ENCODE measurements around the gene FAM222B. TPM values are rescaled to one million over a fixed set of nuclear protein-coding genes. Genes with fewer than 3 reads are reported as not detected.

FAM222B gene
- total and polyA plus RNA-seq, 9 of the 15 experiments (the other 6 are each of a cell fraction or from before 2014, with no cell fraction given): 4.0 to 34.6 (median 7.5) TPM

DNA sequence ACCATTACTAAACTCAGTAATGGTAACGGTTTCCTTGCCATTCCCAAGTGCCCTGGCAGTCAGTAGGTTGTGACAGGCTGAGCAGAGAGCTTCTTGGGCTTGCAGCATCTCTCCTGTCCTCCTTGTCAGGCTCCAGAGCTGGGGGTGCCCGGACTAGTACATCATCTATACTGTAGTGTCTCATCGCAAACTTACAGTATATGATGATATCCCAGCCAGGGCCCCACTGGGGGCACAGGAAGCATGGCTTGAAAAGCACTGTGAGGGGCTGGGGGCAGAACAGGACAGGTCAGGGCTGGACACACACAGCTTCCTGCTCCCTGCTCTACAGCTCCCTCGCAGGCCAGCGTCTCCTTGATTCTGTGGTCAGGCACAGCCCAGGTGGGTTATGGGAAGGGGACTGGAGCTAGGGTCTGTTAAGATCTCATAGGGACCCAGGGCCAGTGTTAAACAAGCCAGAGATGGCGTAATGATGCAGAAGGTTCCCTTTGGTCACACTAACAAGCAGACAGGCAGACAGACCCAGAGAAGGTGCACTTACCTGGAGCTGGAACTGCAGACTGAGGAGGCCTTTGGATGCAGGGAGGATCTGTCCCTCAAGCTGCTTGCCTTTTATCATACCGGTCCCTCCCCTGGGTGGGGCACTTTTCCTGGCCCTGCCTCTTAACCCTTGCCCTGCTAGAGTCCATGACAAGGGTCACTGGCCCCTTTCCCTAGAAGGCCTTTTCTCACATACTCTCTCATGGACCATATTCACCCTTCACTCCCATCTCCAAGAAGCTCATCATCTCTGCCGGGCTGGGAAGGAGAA, 19.0 kb upstream of the FAM222B start (continued):
- TF ChIP-seq, protein P1, sequence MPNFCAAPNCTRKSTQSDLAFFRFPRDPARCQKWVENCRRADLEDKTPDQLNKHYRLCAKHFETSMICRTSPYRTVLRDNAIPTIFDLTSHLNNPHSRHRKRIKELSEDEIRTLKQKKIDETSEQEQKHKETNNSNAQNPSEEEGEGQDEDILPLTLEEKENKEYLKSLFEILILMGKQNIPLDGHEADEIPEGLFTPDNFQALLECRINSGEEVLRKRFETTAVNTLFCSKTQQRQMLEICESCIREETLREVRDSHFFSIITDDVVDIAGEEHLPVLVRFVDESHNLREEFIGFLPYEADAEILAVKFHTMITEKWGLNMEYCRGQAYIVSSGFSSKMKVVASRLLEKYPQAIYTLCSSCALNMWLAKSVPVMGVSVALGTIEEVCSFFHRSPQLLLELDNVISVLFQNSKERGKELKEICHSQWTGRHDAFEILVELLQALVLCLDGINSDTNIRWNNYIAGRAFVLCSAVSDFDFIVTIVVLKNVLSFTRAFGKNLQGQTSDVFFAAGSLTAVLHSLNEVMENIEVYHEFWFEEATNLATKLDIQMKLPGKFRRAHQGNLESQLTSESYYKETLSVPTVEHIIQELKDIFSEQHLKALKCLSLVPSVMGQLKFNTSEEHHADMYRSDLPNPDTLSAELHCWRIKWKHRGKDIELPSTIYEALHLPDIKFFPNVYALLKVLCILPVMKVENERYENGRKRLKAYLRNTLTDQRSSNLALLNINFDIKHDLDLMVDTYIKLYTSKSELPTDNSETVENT (CRISPR knock-in tag; IDR thresholded peaks at IDR 0.05): 0 out of 2 replicates have a peak, but pooled peaks have one; percentile 47
- peak; percentile 100 for TF ChIP-seq KDM5B (IDR thresholded peaks at IDR 0.05; ENCODE audit: insufficient replicate concordance, low read depth, low read length)
- no peak for TF ChIP-seq ZNF354B (CRISPR knock-in tag; IDR thresholded peaks at IDR 0.05)
- peak; percentile 56; the same call in 1 of the 2 replicates for TF ChIP-seq ZNF263 (CRISPR knock-in tag; IDR thresholded peaks at IDR 0.05; ENCODE audit: borderline replicate concordance)
- no peak for TF ChIP-seq RREB1 (CRISPR knock-in tag; IDR thresholded peaks at IDR 0.05)
- no peak for TF ChIP-seq ZNF280B (CRISPR knock-in tag; IDR thresholded peaks at IDR 0.05)
- 0 out of 2 replicates have a peak, but pooled peaks have one; percentile 27 for TF ChIP-seq MEF2D (tag; conservative IDR thresholded peaks at IDR 0.05; ENCODE audit: low read depth)
- peak in 1 of 3 experiments; percentile 8 for TF ChIP-seq YY1 (IDR thresholded peaks at IDR 0.05; ENCODE audit: borderline replicate concordance in 1 of 3, control insufficient read depth in 1 of 3, extremely low read depth in 1 of 3, insufficient read depth in 3 of 3, insufficient read length in 1 of 3, insufficient replicate concordance in 2 of 3, low read depth in 1 of 3, low read length in 2 of 3)
- peak; percentile 5; the same call in 1 of the 2 replicates for TF ChIP-seq ETV1 (tag; conservative IDR thresholded peaks at IDR 0.05; ENCODE audit: low read depth)
- TF ChIP-seq EGR1 (conservative IDR thresholded peaks at IDR 0.05): no peak
- TF ChIP-seq SNAPC5 (CRISPR knock-in tag; IDR thresholded peaks at IDR 0.05): no peak
- peak; percentile 41 to 62; a peak in 3 of 4 replicates for TF ChIP-seq MAZ (CRISPR knock-in tag; conservative IDR thresholded peaks at IDR 0.05 in 1 of 2, IDR thresholded peaks at IDR 0.05 in 1 of 2)

Data from K562 (cell line).